Dermis microvascular lymphatic vessel endothelial cell (primary cell): ENCODE measurements around the gene LRRC61. TPM values are rescaled to one million over a fixed set of nuclear protein-coding genes. Genes with fewer than 3 reads are reported as not detected.
"Not testable (repeated sequence)": the region's sequence is repeated elsewhere in the genome, so short reads cannot be mapped to it uniquely, and the experiment has no call there.

Experiments
- DNase-seq, 2 donors: peaks; one replicate each; pipeline versions ENCODE4 v3.0.0 to v3.0.0-alpha.2; 2010; ENCODE audit warnings: low read depth in 2 of 2
- total RNA-seq: library from RNA; depleted of rRNA; stranded (reverse); fragments of >200 nt; gene quantifications from 2 replicates; pipeline ENCODE4 v1.2.1, GENCODE V29; 2014

LRRC61 gene
- total RNA-seq: 3.7 and 4.8 TPM in 2 replicates

GRCh38 chr7:150322833-150323681, at the start of gene LRRC61, which contains the start of gene ACTR3C:
TSS of gene LRRC61 (plus strand) at chr7:150323355. CDS start at chr7:150336862, 13,507 bp downstream.
TSS of gene ACTR3C (minus strand) at chr7:150323545. CDS start at chr7:150295296, 28,249 bp downstream.
- DNase-seq: peak in 1 of 2 donors; percentile 15

GRCh38 chr7:150276132-150276695, 46.9 kb upstream of the LRRC61 start:
- peak; percentile 5 to 32 for DNase-seq

- not testable (repeated sequence) for DNase-seq
These were observed 44.8 kb upstream of the LRRC61 start for GRCh38 chr7:150278383-150278782.

GRCh38 chr7:150281681-150282403, 41.3 kb upstream of the LRRC61 start:
- not testable (repeated sequence) for DNase-seq

GRCh38 chr7:150283111-150283510, 40.0 kb upstream of the LRRC61 start:
- DNase-seq: not testable (repeated sequence)

GRCh38 chr7:150283608-150284007, 39.5 kb upstream of the LRRC61 start:
- not testable (repeated sequence) for DNase-seq

GRCh38 chr7:150285849-150286754, 37.1 kb upstream of the LRRC61 start:
- peak in 1 of 2 donors; percentile 16 for DNase-seq

GRCh38 chr7:150287815-150288214, 35.3 kb upstream of the LRRC61 start:
- DNase-seq: not testable (repeated sequence)

- not testable (repeated sequence) for DNase-seq
These were observed 34.3 kb upstream of the LRRC61 start for GRCh38 chr7:150288816-150289215.

- DNase-seq: not testable (repeated sequence)
These were observed 32.8 kb upstream of the LRRC61 start for GRCh38 chr7:150290317-150290716.

GRCh38 chr7:150295027-150295426, 28.1 kb upstream of the LRRC61 start:
- DNase-seq: not testable (repeated sequence)

GRCh38 chr7:150295614-150296013, 27.5 kb upstream of the LRRC61 start:
- DNase-seq: not testable (repeated sequence)

GRCh38 chr7:150296802-150297201, 26.4 kb upstream of the LRRC61 start:
- not testable (repeated sequence) for DNase-seq

GRCh38 chr7:150297978-150298377, 25.2 kb upstream of the LRRC61 start:
- DNase-seq: not testable (repeated sequence)

- peak in 1 of 2 donors; percentile 33 for DNase-seq
These were observed 20.2 kb upstream of the LRRC61 start for GRCh38 chr7:150302908-150303310.

GRCh38 chr7:150304499-150305258, 18.5 kb upstream of the LRRC61 start:
- DNase-seq: not testable (repeated sequence)

- not testable (repeated sequence) for DNase-seq
These were observed 17.8 kb upstream of the LRRC61 start for GRCh38 chr7:150305259-150305902.

- DNase-seq: not testable (repeated sequence)
These were observed 17.3 kb upstream of the LRRC61 start for GRCh38 chr7:150305903-150306284.

- DNase-seq: not testable (repeated sequence)
These were observed 16.8 kb upstream of the LRRC61 start for GRCh38 chr7:150306377-150306776.
